ENCODE measurements around the gene HDAC9. TPM values are rescaled to one million over a fixed set of nuclear protein-coding genes. Genes with fewer than 3 reads are reported as not detected.

The HDAC9 gene
- total RNA-seq, 1 experiment from 2014 or later, result 11.3 TPM

- BruUV-seq (replicated peaks), result no TSS peak
- no peak overlapping the region for H3K4me3 Mint-ChIP-seq (ENCODE audit: unreplicated experiment)
- H3K27me3 Mint-ChIP-seq (ENCODE audit: insufficient read depth, unreplicated experiment), result no peaks in the 10 kb centered on the region
- H3K4me1 Mint-ChIP-seq (ENCODE audit: insufficient read depth, unreplicated experiment), result peaks cover 8% of the 10 kb centered on the region
- intact Hi-C loops (cut with micrococcal nuclease), result no loop called here
- H3K36me3 Mint-ChIP-seq (ENCODE audit: insufficient read depth, unreplicated experiment), result no peaks in the 10 kb centered on the region
- DNase-seq (ENCODE audit: unreplicated experiment), result no peak
- ChIA-PET CTCF (interaction anchor here (0.8 kb wide), 1 partner anchor 10 kb away, joined by 3 read pairs; no protein-coding TSS in a partner anchor), POLR2A (interaction anchor here (0.6 kb wide), 1 partner anchor 11 kb away, joined by 3 read pairs; no protein-coding TSS in a partner anchor)
- H3K9me3 Mint-ChIP-seq (ENCODE audit: unreplicated experiment), result no peaks in the 10 kb centered on the region
- TF ChIP-seq, protein P1, sequence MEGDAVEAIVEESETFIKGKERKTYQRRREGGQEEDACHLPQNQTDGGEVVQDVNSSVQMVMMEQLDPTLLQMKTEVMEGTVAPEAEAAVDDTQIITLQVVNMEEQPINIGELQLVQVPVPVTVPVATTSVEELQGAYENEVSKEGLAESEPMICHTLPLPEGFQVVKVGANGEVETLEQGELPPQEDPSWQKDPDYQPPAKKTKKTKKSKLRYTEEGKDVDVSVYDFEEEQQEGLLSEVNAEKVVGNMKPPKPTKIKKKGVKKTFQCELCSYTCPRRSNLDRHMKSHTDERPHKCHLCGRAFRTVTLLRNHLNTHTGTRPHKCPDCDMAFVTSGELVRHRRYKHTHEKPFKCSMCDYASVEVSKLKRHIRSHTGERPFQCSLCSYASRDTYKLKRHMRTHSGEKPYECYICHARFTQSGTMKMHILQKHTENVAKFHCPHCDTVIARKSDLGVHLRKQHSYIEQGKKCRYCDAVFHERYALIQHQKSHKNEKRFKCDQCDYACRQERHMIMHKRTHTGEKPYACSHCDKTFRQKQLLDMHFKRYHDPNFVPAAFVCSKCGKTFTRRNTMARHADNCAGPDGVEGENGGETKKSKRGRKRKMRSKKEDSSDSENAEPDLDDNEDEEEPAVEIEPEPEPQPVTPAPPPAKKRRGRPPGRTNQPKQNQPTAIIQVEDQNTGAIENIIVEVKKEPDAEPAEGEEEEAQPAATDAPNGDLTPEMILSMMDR (IDR thresholded peaks at IDR 0.05; ENCODE audit: unreplicated experiment), result no peak
- H3K27ac Mint-ChIP-seq (ENCODE audit: low read depth, unreplicated experiment), result no peak overlapping the region
Observed at GRCh38 chr7:18834577-18834976, 339.0 kb downstream of the HDAC9 start.

GRCh38 chr7:18835001-18835690 is 339.6 kb downstream of the HDAC9 start:
- ChIA-PET POLR2A (no interaction called here), CTCF (interaction anchor here (0.8 kb wide), 1 partner anchor 10 kb away, joined by 3 read pairs; no protein-coding TSS in a partner anchor)
- H3K9me3 Mint-ChIP-seq (ENCODE audit: unreplicated experiment), result no peaks in the 10 kb centered on the region
- TF ChIP-seq, protein P1 (IDR thresholded peaks at IDR 0.05; ENCODE audit: unreplicated experiment), result no peak
- H3K36me3 Mint-ChIP-seq (ENCODE audit: insufficient read depth, unreplicated experiment), result no peaks in the 10 kb centered on the region
- H3K4me3 Mint-ChIP-seq (ENCODE audit: unreplicated experiment), result no peak overlapping the region
- BruUV-seq (replicated peaks), result no TSS peak
- H3K4me1 Mint-ChIP-seq (ENCODE audit: insufficient read depth, unreplicated experiment), result peaks cover 2% of the 10 kb centered on the region
- no peak overlapping the region for H3K27ac Mint-ChIP-seq (ENCODE audit: low read depth, unreplicated experiment)
- intact Hi-C loops (cut with micrococcal nuclease), result no loop called here
- no peak for DNase-seq (ENCODE audit: unreplicated experiment)
- no peaks in the 10 kb centered on the region for H3K27me3 Mint-ChIP-seq (ENCODE audit: insufficient read depth, unreplicated experiment)

GRCh38 chr7:18843979-18844378 is 348.4 kb downstream of the HDAC9 start:
- no peaks in the 10 kb centered on the region for H3K9me3 Mint-ChIP-seq (ENCODE audit: unreplicated experiment)
- BruUV-seq (replicated peaks), result no TSS peak
- no peak overlapping the region for H3K27ac Mint-ChIP-seq (ENCODE audit: low read depth, unreplicated experiment)
- peaks cover 2% of the 10 kb centered on the region for H3K4me1 Mint-ChIP-seq (ENCODE audit: insufficient read depth, unreplicated experiment)
- no peak for DNase-seq (ENCODE audit: unreplicated experiment)
- intact Hi-C loops (cut with micrococcal nuclease), result no loop called here
- H3K27me3 Mint-ChIP-seq (ENCODE audit: insufficient read depth, unreplicated experiment), result no peaks in the 10 kb centered on the region
- CTCF ChIA-PET, result no interaction called here
- H3K36me3 Mint-ChIP-seq (ENCODE audit: insufficient read depth, unreplicated experiment), result no peaks in the 10 kb centered on the region
- H3K4me3 Mint-ChIP-seq (ENCODE audit: unreplicated experiment), result no peak overlapping the region
- POLR2A ChIA-PET, result interaction anchor here (1.0 kb wide), 1 partner anchor 18 kb away, joined by 3 read pairs; no protein-coding TSS in a partner anchor
- TF ChIP-seq, protein P1 (IDR thresholded peaks at IDR 0.05; ENCODE audit: unreplicated experiment), result no peak

DNA sequence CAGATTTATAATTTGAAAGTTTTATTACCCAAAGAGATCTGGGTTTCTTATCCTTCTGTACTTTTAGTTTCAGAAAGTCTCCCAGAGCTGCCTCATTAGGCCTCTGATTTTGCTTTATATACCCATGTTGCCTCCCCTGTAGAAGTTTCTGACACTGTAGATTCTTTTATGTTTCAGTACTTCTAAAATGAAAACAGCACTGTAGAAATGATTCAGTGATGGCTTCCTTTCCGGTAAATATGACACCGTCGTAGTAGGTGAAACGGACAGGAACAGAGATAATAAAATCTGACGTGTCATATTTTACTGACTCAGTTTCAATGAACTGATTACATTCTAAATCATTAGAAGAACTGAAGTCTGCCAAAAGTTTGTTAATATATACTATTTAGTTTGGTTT is 349.2 kb downstream of the HDAC9 start:
- no peaks in the 10 kb centered on the region for H3K27me3 Mint-ChIP-seq (ENCODE audit: insufficient read depth, unreplicated experiment)
- no peak overlapping the region for H3K4me3 Mint-ChIP-seq (ENCODE audit: unreplicated experiment)
- DNase-seq (ENCODE audit: unreplicated experiment), result no peak
- H3K4me1 Mint-ChIP-seq (ENCODE audit: insufficient read depth, unreplicated experiment), result peaks cover 6% of the 10 kb centered on the region
- TF ChIP-seq, protein P1 (IDR thresholded peaks at IDR 0.05; ENCODE audit: unreplicated experiment), result no peak
- intact Hi-C loops (cut with micrococcal nuclease), result no loop called here
- ChIA-PET POLR2A (interaction anchor here (1.3 kb wide), 1 partner anchor 272 kb away, joined by 3 read pairs; the partner anchor contains the start of gene TWIST1), CTCF (interaction anchor here (1.3 kb wide), 1 partner anchor 10 kb away, joined by 3 read pairs; no protein-coding TSS in a partner anchor)
- BruUV-seq (replicated peaks), result no TSS peak
- no peaks in the 10 kb centered on the region for H3K36me3 Mint-ChIP-seq (ENCODE audit: insufficient read depth, unreplicated experiment)
- no peak overlapping the region for H3K27ac Mint-ChIP-seq (ENCODE audit: low read depth, unreplicated experiment)
- H3K9me3 Mint-ChIP-seq (ENCODE audit: unreplicated experiment), result no peaks in the 10 kb centered on the region

Data from MCF 10A (cell line).